Activated effector memory CD4-positive, alpha-beta T cell treated with Interleukin-2 at 50 U/mL for 16 hours (primary cell): ENCODE results near the gene PARP16.

ENCODE experiments used
- DNase-seq: peaks from one replicate; pipeline ENCODE4 v3.0.0-alpha.2; 2020

Gene PARP16

GRCh38 chr15:65286704-65287519, at the start of gene PARP16:
Gene PARP16, minus strand, starts transcription at chr15:65286883. Its CDS starts 457 bp downstream, at chr15:65286426.
- peak; percentile 91 for DNase-seq

GRCh38 chr15:65335278-65336055, 48.8 kb upstream of the PARP16 start:
- no peak for DNase-seq

GRCh38 chr15:65334586-65335231, 48.0 kb upstream of the PARP16 start:
- no peak for DNase-seq

GRCh38 chr15:65333856-65334255, 47.2 kb upstream of the PARP16 start:
- DNase-seq: no peak

GRCh38 chr15:65333148-65333820, 46.6 kb upstream of the PARP16 start:
- no peak for DNase-seq

- no peak for DNase-seq
Measured at GRCh38 chr15:65332391-65333147, 45.9 kb upstream of the PARP16 start.

GRCh38 chr15:65331811-65332210, 45.1 kb upstream of the PARP16 start:
- DNase-seq: no peak

- no peak for DNase-seq
Measured at GRCh38 chr15:65330934-65331645, 44.4 kb upstream of the PARP16 start.

- DNase-seq: no peak
Measured at GRCh38 chr15:65329984-65330735, 43.5 kb upstream of the PARP16 start.

- DNase-seq: no peak
Measured at GRCh38 chr15:65329288-65329983, 42.8 kb upstream of the PARP16 start.

- no peak for DNase-seq
Measured at GRCh38 chr15:65328506-65329287, 42.0 kb upstream of the PARP16 start.

- no peak for DNase-seq
Measured at GRCh38 chr15:65327651-65328393, 41.1 kb upstream of the PARP16 start.

- DNase-seq: no peak
Measured at GRCh38 chr15:65326818-65327217, 40.1 kb upstream of the PARP16 start.

- no peak for DNase-seq
Measured at GRCh38 chr15:65326117-65326526, 39.4 kb upstream of the PARP16 start.

- no peak for DNase-seq
Measured at GRCh38 chr15:65323071-65323511, 36.4 kb upstream of the PARP16 start.

GRCh38 chr15:65318870-65319356, 32.2 kb upstream of the PARP16 start:
- peak; percentile 60 for DNase-seq

- no peak for DNase-seq
Measured at GRCh38 chr15:65312400-65312916, 25.8 kb upstream of the PARP16 start.

GRCh38 chr15:65311760-65312159, 25.1 kb upstream of the PARP16 start:
- no peak for DNase-seq
